Activated T-helper 1 cell treated with anti-CD3 and anti-CD28 coated beads, Interleukin-12 subunit alpha, Interleukin-12 subunit beta, Interleukin-2, Interleukin-4 antibody, amounts not matched to agents 30 ng/mL and 10 ng/mL and 1 ng/mL, durations not matched to agents 14 hours and 24 hours and 36 hours (primary cell): Measurements from ENCODE around the gene ARHGAP5. TPM values are rescaled to one million over a fixed set of nuclear protein-coding genes. Genes with fewer than 3 reads are reported as not detected.

Source experiments
- DNase-seq: peaks from one replicate; pipeline ENCODE4 v3.0.0; 2021; ENCODE audit warnings: low spot score
- H3K27ac Mint-ChIP-seq: one replicate; pipeline ENCODE4 v1.8.0; 2021; ENCODE audit warnings: mild to moderate bottlenecking, mixed read lengths
- H3K27me3 Mint-ChIP-seq: one replicate; pipeline ENCODE4 v1.8.0; 2022; ENCODE audit warnings: mild to moderate bottlenecking, moderate library complexity, mixed read lengths; ENCODE audit not compliant: insufficient read depth
- H3K36me3 Mint-ChIP-seq: one replicate; pipeline ENCODE4 v1.8.0; 2021; ENCODE audit warnings: low read depth, mixed read lengths
- H3K4me1 Mint-ChIP-seq: one replicate; pipeline ENCODE4 v1.8.0; 2021; ENCODE audit warnings: low read depth, mixed read lengths
- H3K4me3 Mint-ChIP-seq: one replicate; pipeline ENCODE4 v1.8.0; 2021; ENCODE audit warnings: mild to moderate bottlenecking, moderate library complexity, mixed read lengths
- H3K9me3 Mint-ChIP-seq: one replicate; pipeline ENCODE4 v1.8.0; 2021; ENCODE audit warnings: mixed read lengths
- intact Hi-C: fragments of 100-400 bp; cut with micrococcal nuclease; formaldehyde crosslinking; loops from one replicate; pipeline ENCODE4 v1.15.1; 2024
- total RNA-seq: library from RNA; stranded (reverse); gene quantifications from 2 replicates; pipeline ENCODE4 v1.2.3, GENCODE V29; 2022

The ARHGAP5 gene, protein sequence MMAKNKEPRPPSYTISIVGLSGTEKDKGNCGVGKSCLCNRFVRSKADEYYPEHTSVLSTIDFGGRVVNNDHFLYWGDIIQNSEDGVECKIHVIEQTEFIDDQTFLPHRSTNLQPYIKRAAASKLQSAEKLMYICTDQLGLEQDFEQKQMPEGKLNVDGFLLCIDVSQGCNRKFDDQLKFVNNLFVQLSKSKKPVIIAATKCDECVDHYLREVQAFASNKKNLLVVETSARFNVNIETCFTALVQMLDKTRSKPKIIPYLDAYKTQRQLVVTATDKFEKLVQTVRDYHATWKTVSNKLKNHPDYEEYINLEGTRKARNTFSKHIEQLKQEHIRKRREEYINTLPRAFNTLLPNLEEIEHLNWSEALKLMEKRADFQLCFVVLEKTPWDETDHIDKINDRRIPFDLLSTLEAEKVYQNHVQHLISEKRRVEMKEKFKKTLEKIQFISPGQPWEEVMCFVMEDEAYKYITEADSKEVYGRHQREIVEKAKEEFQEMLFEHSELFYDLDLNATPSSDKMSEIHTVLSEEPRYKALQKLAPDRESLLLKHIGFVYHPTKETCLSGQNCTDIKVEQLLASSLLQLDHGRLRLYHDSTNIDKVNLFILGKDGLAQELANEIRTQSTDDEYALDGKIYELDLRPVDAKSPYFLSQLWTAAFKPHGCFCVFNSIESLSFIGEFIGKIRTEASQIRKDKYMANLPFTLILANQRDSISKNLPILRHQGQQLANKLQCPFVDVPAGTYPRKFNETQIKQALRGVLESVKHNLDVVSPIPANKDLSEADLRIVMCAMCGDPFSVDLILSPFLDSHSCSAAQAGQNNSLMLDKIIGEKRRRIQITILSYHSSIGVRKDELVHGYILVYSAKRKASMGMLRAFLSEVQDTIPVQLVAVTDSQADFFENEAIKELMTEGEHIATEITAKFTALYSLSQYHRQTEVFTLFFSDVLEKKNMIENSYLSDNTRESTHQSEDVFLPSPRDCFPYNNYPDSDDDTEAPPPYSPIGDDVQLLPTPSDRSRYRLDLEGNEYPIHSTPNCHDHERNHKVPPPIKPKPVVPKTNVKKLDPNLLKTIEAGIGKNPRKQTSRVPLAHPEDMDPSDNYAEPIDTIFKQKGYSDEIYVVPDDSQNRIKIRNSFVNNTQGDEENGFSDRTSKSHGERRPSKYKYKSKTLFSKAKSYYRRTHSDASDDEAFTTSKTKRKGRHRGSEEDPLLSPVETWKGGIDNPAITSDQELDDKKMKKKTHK (N-terminal part only)
- 28.2 and 31.8 TPM in 2 replicates for total RNA-seq

DNA sequence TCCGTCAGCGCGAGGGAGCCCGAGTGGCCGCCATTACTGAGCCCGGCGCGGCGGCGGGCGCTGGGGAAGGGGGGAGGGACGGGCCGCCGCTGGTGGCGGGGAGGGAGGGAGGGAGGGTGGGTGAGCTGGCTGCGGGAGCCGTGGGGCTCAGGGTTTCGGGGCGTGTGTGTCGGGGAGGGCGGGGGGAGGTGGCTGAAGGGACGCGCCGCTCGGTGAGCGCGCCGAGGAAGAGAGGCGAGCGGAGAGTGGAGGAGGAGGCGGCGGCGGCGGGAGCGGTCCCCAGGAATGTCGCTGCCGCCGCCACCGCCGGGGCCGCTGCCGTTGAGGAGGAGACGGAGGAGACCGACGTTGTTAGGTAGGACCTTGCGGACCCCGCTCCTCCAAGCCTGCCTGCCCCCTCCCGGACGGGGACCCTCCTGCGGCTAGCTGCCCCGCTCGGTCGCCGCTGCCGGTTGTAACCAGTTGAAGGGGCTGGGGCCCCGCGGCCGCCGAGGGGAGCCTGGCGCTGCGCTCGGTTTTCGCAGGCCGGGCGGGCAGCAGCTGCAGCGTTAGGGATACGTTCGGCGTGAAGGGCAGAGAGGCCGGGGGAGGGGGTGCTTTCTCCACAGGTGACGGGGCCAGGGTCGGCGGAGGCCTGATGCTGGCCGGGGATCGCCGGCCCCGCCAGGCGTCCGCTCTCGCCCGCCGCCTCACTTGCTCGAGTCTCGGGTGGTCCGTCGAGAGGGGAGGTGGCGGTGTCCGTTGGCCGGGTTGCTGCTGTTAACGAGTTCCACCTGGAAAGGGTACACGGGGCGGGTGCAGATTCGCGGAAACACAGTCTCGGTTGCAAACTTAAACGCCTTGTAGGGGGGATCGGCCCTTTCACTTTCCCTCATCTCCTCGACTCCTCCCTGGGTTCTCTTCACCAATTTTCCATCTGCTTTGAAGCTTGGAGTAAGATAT, at the start of gene ARHGAP5:
TSS of gene ARHGAP5 (plus strand) at position 224 of the 942 bp plus-strand sequence. CDS start 13,366 bp downstream, outside the sequence.
- Mint-ChIP-seq H3K4me3 (peak within 1 kb of the TSS; percentile 96), H3K4me1 (peaks cover 42% of the 10 kb centered on the region), H3K9me3 (no peaks in the 10 kb centered on the region), H3K27ac (peak within 1 kb of the TSS; percentile 96), H3K36me3 (peaks cover 6% of the 10 kb centered on the region), H3K27me3 (peaks cover 25% of the 10 kb centered on the region)
- peak; percentile 30 for DNase-seq
- intact Hi-C loops: loop anchor here (1.0 to 10.0 kb wide), 8 partner anchors 141 to 1967 kb away; partner anchors contain the start of genes AP4S1, HEATR5A, NUBPL and STRN3

DNA sequence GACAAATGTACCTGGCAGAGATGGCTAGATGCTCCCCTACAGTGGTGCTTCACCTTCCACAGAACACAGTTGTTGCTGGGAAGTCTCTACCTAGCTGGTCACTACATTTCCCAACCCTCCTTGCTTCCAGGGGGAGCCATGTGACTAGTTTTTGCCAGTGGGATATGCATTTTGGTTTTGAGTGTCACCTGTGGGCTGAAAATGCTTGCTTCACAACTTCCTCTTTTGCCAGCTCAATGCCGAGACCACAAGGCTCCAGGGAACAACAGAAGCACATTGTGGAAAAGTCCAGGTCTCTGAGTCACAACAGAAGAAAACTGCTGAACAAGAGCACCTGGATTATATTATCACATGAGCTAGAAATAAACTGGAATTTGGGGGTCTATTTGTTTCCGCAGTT, 48.5 kb upstream of the ARHGAP5 start:
- H3K36me3 Mint-ChIP-seq: no peaks in the 10 kb centered on the region
- DNase-seq: no peak
- no peaks in the 10 kb centered on the region for H3K9me3 Mint-ChIP-seq
- no peak overlapping the region for H3K4me3 Mint-ChIP-seq
- H3K4me1 Mint-ChIP-seq: no peaks in the 10 kb centered on the region
- H3K27ac Mint-ChIP-seq: no peak overlapping the region
- no peaks in the 10 kb centered on the region for H3K27me3 Mint-ChIP-seq
- intact Hi-C loops: no loop called here

DNA sequence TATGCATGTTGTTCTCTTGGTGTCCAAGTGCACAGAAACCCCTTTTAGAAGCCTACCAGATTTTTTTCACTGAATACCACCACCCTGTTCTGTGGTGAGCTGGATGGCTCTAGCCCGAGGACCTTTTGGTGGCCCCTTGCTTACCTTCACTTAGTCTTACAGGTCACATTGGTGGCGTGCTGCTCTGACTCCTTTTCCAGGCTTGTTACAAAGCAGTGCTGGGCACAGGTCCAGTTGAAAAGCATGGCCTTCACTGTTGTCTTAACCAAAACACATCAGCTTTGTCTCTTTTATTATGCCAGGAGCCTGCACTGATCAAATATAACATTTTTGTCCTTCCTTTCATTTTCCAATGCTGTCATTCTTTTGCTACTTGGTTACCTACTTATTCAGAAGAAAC, 43.6 kb upstream of the ARHGAP5 start:
- Mint-ChIP-seq H3K9me3 (no peaks in the 10 kb centered on the region), H3K4me1 (no peaks in the 10 kb centered on the region), H3K4me3 (no peak overlapping the region), H3K27me3 (no peaks in the 10 kb centered on the region), H3K27ac (no peak overlapping the region), H3K36me3 (no peaks in the 10 kb centered on the region)
- DNase-seq: no peak
- intact Hi-C loops: no loop called here

DNA sequence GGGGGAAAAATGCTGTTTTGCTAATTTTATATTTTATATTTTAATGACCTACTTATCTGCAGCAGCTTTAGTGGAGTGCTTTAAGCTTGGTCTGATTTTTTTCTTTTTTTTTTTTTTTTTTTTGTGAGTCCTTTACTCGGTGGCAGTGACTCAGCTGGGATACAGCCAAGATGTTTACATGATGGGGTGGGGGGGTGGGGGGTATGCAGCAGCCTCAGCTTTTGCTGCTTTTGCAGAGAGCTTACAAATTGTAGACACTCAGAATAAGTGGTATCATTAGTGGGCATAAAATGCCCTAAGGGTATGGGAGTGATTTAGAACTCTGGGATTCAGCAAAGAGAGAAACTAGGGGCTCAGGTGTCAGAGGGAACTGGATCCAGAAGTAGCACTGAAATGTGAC, 38.2 kb upstream of the ARHGAP5 start:
- H3K36me3 Mint-ChIP-seq: no peaks in the 10 kb centered on the region
- peaks cover 9% of the 10 kb centered on the region for H3K27me3 Mint-ChIP-seq
- DNase-seq: no peak
- no peak overlapping the region for H3K27ac Mint-ChIP-seq
- H3K4me3 Mint-ChIP-seq: no peak overlapping the region
- H3K4me1 Mint-ChIP-seq: peaks cover 7% of the 10 kb centered on the region
- no peaks in the 10 kb centered on the region for H3K9me3 Mint-ChIP-seq
- intact Hi-C loops: no loop called here

DNA sequence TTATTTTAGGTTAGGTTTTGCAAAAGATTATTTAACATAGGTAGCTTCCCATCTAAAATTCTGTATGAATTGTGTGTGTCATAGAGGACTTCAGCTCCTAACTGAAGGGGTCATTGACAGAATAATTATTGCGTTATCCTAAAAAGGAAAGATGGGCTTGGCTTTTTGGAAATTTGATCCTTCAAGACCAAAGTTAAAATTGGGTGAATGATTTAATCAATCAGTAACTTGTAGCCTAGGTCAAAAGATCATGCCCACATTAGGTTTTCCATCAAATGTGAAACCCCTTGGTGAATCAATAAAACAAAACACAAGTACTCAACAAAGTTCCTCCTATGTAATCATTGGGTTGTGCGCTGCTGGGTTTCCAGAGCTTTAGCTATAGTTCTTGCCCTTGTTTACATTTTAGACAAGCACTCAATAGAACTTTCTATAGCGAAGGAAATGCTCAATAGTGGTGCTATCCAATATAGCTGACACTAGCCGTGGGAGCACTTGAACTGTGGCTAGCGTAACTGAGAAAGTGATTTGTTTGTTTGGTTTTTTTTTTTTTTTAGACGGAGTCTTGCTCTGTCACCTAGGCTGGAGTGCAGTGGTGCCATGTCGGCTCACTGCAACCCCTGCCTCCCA, 37.6 kb upstream of the ARHGAP5 start:
- no peaks in the 10 kb centered on the region for H3K36me3 Mint-ChIP-seq
- intact Hi-C loops: no loop called here
- no peak for DNase-seq
- peaks cover 9% of the 10 kb centered on the region for H3K27me3 Mint-ChIP-seq
- H3K27ac Mint-ChIP-seq: no peak overlapping the region
- H3K4me3 Mint-ChIP-seq: no peak overlapping the region
- H3K9me3 Mint-ChIP-seq: no peaks in the 10 kb centered on the region
- H3K4me1 Mint-ChIP-seq: peaks cover 9% of the 10 kb centered on the region

DNA sequence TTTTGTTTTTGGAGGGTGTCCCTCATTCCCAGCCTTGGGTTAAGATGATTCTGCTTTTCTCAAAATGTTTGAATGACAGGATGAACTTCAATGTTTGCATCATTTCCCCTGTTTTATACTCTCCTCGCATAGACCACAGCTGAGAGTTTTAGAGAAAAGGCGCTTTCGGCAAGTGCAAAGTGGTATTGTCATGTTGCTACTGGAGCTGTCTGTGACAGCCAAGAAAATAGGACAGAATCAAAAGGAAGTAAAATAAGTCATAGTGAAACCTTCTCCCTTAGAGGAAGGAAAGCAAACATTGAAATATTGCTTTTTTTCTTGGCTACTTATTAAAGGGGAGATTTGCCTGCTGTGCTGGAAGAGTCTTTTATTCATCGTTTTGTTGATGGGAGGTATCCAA, 33.5 kb upstream of the ARHGAP5 start:
- intact Hi-C loops: no loop called here
- Mint-ChIP-seq H3K27ac (no peak overlapping the region), H3K9me3 (no peaks in the 10 kb centered on the region), H3K4me3 (no peak overlapping the region), H3K4me1 (peaks cover 9% of the 10 kb centered on the region), H3K27me3 (peaks cover 11% of the 10 kb centered on the region), H3K36me3 (no peaks in the 10 kb centered on the region)
- DNase-seq: no peak

DNA sequence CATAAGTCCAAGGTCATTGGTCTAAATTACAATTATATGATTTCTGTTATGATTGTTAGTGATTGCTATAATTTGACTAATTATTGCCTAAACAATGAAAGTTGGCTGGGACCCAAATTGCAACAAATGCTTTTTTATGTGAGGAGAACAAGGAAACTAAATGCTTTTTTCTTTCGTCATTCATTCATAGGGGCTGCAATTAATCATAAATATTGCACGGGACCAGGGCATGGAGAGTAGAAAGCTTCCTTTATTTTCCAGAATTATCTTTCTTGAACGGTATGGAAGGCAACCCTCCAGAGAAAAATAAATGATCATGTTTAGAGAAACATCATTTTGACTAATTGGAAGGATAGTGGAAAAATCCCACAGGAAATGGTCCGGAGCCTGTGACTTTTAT, 32.6 kb upstream of the ARHGAP5 start:
- peaks cover 9% of the 10 kb centered on the region for H3K4me1 Mint-ChIP-seq
- H3K27ac Mint-ChIP-seq: no peak overlapping the region
- intact Hi-C loops: no loop called here
- no peaks in the 10 kb centered on the region for H3K9me3 Mint-ChIP-seq
- peaks cover 11% of the 10 kb centered on the region for H3K27me3 Mint-ChIP-seq
- no peak for DNase-seq
- H3K36me3 Mint-ChIP-seq: no peaks in the 10 kb centered on the region
- H3K4me3 Mint-ChIP-seq: no peak overlapping the region

DNA sequence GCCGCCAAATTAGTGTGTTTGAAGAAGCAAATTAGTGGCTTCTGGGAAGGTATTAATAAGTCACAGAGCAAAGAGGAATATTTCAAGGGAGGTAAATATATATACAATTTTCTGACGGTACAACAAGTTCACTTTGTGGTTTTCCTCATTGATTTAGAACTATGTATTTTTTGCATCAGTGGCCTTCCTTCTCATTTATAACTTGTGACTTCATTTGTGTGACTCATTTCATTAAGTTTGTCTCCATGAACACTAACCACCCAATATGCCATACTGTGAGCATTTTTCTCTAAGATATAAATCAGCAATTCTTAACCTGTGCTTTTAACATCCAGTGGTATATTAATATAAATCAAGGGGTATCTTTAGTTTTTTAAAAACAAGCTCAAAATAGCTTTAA, 29.3 kb upstream of the ARHGAP5 start:
- no peaks in the 10 kb centered on the region for H3K9me3 Mint-ChIP-seq
- intact Hi-C loops: no loop called here
- H3K27me3 Mint-ChIP-seq: peaks cover 4% of the 10 kb centered on the region
- no peak overlapping the region for H3K4me3 Mint-ChIP-seq
- no peaks in the 10 kb centered on the region for H3K36me3 Mint-ChIP-seq
- no peak for DNase-seq
- no peak overlapping the region for H3K27ac Mint-ChIP-seq
- peaks cover 9% of the 10 kb centered on the region for H3K4me1 Mint-ChIP-seq

DNA sequence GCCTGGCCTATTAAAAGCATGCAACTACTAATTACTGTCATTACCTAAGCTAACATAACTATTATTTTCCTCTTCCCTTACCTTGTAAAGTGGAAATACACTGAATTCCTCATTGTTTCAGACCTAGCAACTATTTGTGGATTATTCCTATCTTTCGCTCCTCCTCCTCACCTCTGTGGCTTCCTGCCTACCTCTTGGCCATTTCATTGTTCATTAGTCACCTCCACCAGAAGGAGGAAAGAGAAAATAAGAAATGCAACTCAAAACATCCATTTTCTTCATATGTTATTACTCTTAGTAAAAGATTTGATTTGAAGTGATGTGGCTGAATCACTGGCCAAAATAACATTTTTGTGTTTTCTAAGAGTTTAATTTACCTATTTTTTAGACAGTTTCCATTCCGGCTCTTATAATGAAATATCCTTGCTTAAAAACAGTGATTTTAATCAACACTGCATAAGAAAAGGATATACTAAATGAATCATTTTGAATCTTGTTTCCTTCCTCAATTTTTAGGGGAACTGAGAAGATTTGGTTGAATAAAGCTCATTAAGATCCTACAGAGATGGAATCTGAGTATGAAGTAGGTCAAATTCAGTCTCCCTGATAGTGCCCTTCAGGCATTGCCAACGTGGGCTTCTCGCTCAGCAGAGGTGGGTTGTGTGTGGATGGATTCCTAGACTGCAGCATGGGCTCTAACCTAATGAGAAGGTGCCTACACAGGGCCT, 27.6 kb upstream of the ARHGAP5 start:
- H3K27me3 Mint-ChIP-seq: peaks cover 2% of the 10 kb centered on the region
- H3K36me3 Mint-ChIP-seq: no peaks in the 10 kb centered on the region
- intact Hi-C loops: no loop called here
- H3K27ac Mint-ChIP-seq: no peak overlapping the region
- H3K4me1 Mint-ChIP-seq: no peaks in the 10 kb centered on the region
- no peak overlapping the region for H3K4me3 Mint-ChIP-seq
- DNase-seq: no peak
- H3K9me3 Mint-ChIP-seq: no peaks in the 10 kb centered on the region

DNA sequence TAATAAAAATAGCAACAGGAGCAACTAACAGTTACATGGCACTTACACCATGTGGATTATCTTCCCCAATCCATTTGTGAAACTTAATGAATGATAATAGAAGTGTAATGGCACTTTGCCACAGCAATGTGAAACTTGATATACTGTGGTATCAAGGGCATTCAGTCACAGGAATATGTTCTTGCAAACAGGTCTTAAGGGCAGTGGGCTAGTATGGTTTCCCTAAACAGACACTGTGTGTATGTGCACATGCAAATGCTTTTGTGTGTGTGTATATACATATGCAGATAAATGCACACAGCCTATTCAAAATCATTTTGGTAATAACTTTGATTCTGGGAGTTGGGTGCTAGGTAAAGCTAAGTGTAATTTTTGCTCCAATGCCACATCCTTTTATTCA, 26.2 kb upstream of the ARHGAP5 start:
- Mint-ChIP-seq H3K36me3 (no peaks in the 10 kb centered on the region), H3K4me1 (no peaks in the 10 kb centered on the region), H3K27me3 (peaks cover 2% of the 10 kb centered on the region), H3K4me3 (no peak overlapping the region), H3K9me3 (no peaks in the 10 kb centered on the region), H3K27ac (no peak overlapping the region)
- intact Hi-C loops: no loop called here
- no peak for DNase-seq

DNA sequence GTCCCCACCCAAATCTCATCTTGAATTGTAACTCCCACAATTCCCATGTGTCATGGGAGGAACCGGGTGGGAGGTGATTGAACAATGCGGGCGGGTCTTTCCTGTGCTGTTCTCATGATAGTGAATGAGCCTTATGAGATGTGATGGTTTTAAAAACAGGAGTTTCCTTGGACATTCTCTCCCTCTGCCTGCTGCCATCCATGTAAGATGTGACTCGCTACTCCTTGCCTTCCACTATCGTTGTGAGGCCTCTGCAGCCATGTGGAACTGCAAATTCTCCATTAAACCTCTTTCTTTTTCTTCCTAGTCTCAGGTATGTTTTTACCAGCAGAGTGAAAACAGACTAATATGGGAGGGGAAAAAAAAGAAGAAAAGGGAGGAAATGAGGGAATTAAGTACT, 22.6 kb upstream of the ARHGAP5 start:
- Mint-ChIP-seq H3K4me1 (no peaks in the 10 kb centered on the region), H3K4me3 (no peak overlapping the region), H3K36me3 (no peaks in the 10 kb centered on the region), H3K27ac (no peak overlapping the region), H3K9me3 (no peaks in the 10 kb centered on the region), H3K27me3 (peaks cover 4% of the 10 kb centered on the region)
- no peak for DNase-seq
- intact Hi-C loops: no loop called here
